HG02798 (cell line): ENCODE measurements around the gene PPARA.
"Not testable (repeated sequence)": the region's sequence is repeated elsewhere in the genome, so short reads cannot be mapped to it uniquely, and the experiment has no call there.

Source experiments
- ATAC-seq: cut with Tn5 transposase; IDR thresholded peaks from one replicate; pipeline ENCODE4 v1.9.1; 2021; ENCODE audit warnings: mild to moderate bottlenecking; ENCODE audit not compliant: unreplicated experiment, poor library complexity

PPARA gene

DNA sequence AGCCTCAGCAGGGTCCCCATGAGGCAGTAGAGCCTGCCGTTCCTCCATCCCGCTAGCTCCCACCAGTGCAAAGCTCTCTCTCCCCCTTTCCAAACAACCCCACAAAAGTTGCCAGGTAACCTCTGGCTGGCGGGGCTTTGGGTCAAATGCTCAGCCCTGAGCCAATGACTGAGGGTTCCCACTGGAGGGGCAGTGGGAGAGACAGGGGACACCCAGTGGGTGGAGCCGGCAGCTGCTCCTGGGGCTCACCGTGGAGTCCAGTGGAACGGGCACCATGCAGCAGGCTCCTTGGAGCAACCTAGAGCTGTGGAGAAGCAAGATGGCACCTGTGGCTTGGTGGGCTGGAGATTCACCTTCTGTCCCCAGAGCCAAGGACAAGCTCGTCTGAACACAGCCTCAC lies 25.0 kb upstream of the PPARA start:
- ATAC-seq: no peak

DNA sequence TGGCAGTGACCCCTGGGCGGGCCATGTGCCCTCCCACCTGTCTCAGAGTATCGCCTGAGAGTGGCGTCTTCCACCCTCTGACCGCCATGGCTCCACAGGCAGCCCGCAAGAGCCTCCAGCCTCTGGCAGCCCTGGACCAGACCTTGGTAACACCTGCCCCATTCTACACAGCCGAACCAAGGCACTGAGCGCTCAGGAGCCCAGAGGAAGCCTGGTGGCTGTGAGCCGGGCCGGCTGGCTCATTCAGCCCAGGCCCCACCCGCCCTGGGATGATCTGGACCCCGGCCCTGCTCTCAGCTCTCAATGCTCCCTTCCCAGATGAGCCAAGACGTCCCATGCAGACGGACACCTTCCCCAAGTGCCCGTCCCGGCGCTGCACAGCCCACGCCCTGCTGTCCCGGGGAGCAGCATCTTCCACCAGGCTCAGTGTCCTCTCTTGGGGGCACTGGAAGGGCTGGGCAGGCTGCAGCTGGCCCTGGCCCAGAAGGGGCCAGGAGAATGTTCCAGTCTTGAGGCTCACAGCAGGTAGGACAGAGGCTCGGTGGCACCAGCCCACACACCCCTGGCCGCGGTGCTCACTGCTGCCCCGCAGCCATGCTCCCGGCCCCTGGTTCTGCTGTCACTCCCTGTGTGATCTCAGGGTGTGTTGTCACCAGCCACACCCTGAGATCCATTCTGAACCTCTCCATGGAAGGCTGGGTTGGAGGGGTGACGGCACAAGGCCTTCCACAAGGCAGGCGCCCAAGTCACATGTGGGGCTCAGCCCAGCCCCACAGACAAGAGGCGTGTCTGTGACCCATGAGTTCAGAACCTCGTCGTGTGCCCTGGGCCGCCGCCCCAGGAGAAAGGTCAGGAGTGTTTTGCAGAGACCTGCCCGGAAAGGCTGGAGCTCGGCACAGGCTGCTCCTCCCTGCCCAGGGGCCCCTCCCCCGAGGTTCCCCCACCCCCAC lies 24.2 kb upstream of the PPARA start:
- no peak for ATAC-seq

DNA sequence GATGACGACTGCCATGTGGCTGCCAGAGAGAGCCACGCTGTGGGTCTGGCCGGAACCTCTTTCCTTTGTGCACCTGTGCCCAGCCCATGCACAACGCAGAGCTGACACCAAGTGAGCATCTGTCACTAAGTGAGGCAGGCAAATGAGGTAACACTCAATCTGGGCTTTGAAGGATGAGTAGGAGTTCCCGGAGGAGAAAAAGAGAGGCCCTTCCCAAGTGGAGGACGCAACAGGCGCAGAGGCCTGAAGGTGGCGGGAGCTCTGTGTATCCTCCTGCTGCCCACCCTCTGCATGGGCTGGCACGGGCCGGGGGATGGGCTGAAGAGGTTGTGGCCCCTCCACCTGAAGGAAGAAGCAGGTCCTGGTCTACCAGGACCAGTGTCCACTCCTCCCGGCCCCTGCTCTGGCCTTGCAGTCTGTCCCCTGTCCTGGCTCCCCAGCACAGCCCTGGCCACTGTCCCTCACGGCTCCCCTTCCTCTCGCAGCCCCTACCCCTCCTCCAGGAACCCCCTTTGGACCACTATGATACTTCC lies 23.4 kb upstream of the PPARA start:
- ATAC-seq: no peak

DNA sequence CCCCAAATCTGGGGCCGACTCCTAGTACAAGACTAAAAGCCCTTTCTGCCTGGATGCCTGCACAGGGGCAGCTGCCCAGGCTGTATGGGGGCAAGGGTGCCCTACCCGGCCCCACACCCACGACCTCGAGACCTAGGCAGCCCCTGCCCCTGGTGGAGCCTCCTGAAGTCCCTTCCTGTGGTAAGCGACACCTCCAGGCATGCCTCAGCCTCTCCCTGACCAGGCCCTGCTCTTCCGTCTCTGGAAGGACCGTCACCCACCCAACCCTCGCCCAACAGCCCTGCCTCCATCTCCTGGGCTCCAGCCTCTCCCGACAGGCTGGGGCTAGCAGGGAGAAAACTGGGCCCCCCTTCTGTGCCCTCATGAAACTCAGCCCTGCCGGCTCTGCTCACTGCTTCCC lies 22.8 kb upstream of the PPARA start:
- no peak for ATAC-seq

DNA sequence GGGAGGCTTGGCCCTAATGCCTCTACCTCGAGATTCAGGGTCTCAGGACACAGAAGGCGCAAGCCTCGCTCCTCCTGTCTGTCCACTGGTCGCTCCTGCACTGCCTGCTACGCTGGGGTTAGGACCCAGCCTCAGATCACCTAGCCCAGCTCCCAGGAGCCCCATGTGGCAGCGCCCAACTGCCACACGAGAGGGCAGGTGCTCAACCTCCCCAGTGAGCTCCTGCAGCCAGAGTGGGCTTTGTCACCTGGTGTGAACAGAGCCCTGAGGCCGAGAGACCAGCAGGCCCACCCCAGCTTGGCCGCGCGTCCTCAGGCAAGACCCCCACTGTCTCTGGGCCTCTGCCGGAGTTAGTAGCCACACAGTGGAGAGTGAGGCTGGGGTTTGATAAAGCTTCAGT lies 21.7 kb upstream of the PPARA start:
- no peak for ATAC-seq

DNA sequence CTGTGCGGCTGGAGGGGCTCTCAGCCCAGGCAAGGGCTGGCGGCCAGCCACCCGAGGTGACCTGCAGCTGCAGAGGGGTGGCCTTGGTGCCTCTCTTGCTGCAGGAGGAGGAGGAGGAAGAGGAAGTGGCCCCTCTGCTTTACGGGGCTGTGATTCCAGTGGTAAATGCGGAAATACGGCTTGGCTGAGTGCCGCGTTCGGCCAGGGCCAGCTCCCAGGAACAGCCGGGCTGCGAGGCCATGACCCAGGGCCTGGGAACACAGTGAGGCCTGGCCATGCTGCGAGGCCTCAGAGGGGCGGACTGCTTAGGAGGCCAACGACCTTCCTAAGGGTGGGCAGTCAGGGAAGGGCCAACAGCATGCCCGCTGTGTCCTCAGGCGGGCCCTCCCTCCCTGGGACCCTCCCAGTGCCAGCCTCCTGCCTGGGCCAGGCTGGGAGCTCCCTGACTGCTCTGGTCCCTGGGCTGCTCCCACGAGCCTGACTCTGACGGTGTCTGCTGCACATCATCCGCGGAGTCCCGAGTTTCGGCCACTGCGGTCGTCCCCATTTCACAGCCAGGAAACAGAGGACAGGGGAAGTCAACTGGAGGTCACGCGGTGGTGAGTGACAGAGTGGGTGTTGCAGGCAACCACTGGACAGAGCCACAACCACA lies 20.8 kb upstream of the PPARA start:
- ATAC-seq: no peak

DNA sequence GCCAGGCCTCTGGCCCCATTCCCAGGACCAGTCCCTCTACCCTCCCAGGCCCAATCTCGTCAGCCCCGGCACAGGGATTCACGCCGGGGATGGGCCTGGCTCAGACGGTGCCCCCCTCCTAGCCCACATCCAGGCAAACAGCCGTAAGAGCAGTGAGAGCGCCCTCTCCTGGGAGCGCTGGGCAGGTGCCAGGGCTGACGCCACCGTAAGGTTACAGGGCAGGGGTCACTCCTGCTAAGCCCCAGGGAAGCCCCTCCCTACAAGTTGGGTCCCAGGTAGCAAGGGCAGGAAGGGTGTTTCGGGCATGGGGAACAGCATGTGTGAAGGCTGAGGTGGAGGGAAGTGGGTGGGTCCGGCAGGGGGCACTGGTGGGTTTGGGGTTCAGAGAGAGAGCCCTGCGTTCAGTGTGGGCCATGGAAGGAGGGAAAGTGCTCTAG lies 19.2 kb upstream of the PPARA start:
- no peak for ATAC-seq

DNA sequence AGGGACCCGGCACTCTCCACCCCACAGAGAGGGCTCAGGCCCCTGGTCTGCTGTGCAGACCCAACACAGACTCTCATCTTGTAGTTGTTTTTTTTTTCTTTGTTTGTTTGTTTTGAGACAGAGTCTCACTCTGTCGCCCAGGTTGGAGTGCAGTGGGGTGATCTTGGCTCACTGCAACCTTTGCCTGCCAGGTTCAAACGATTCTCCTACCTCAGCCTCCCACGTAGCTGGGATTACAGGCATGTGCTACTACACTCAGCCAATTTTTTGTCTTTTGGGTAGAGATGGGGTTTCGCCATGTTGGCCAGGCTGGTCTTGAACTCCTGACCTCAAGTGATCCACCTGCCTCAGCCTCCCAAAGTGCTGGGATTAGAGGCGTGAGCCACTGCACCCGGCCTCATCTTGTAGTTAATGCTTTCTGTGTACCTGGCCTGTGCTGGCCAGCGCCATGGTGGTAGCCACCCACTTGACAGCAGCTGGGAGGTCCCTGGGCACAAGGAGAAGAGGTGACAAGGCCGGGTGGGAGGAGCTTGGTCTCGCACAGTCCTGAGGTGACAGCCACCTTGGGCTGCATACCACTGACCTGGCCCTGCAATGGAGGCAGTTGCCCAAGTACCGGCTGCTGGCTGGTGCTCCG lies 18.0 kb upstream of the PPARA start:
- not testable (repeated sequence) for ATAC-seq

DNA sequence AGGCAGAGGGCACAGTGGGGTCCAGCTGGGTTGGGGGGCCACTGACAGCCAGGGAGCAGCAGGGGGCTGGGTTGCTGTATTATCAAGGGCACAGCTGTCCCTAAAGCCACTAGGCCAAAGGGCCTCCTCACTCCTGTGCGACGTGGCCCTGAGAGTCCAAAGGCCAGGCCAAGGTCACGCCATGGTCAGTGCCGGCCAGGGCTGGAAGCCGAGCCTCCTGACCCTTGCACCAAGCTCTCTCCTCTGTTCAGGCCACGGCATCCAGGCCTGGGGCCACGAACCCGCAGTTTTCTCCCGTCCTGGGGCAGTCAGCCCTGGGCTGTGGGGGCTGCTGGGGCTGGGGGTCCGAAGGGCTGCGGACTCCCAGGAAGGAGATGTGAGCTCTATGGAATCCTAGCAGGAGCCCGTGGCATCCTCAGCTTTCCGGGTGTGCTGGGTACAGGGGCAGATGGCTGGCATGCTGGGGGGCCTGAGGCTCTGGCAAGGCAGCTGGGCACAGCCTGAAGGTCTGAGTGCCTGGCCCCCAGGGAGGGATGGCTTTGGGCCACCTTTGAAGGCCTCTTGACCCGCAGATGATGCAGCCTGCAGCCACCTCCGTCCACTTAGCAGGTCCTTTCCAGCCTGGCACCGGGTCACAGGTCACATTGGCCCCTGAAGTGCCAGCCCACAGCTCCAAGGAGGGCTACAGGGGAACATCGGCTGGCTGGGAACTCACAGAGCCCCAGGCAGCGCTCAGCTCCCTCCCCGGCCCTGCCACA lies 17.3 kb upstream of the PPARA start:
- no peak for ATAC-seq

DNA sequence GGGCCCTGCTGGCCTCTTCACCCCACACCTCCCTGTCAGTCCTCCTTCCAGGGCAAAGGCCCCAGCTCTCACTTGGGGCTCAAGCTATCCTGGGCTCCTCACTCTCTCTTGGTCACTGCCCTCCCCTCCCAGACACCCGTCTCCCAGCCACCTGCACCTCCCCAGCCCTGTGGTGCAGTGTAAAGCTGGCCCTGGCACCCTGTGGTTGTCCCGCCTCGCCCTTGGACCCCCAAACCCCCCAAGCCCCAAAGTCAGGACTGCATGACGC lies 16.8 kb upstream of the PPARA start:
- ATAC-seq: no peak

DNA sequence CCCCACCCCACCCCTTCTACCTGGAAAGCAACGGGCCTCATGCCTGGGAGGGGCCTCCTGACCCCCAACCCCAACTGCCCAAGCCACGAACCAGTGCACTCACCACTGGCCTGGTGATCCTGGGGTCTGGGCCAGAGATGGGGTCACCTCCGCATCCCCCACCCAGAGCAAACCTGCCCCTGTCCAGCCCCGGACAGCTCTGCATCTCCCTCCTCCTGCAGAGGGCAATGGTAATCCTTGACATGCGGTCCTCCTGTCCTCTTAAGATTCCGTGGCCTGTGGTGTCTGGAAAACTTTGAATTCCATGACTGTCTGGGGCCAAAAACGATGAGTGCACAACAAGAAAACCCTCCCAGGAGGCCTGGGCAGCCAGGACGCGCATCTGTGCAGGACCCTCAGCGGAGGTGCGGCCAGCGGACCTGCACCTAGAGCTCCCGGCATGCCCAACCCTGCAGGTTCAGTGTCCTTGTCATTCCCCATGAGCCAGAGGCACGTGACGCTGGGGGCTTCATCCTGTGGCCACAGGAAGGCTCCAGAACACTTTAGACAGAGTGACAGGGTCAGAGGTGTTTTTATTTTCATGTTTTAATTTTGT lies 16.1 kb upstream of the PPARA start:
- ATAC-seq: no peak

DNA sequence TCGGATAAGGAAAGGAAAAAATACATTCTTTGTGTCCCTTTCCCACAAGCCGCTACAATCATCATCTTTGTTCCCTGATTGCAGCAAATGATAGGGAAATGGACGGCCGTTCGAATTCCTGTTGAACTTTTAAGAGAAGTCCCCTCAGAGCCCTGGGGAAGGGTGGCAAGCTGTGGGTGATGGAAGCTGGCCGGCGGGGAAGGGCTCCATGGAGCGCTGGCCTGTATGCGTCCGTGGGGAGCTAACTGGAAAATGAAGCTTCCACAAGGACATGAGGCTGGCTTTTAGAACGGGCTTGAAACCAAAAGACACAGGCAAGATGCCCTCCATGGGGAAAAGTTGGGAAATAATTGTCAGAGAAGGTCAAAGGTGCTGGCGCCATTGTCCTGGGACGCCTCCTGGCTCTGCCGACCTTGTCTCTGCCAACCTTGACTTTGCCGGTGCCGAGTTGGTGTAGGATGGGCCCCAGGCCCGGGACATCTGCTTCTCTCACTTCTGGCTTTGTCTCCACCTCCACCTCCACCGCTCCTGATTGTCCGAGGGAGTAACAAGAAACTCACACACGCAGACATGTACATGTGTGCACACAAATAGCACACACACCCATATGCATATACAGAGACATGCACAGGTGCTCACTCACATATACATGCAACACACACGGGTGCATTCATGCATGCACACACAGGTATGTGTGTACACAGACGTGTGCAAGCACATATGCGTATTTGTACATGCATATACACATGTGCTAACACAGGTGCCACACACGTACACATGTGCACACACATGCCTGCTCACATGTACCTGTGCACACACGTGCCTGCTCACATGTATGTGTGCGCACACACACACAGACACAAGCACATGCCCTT lies 14.5 kb upstream of the PPARA start:
- no peak for ATAC-seq

DNA sequence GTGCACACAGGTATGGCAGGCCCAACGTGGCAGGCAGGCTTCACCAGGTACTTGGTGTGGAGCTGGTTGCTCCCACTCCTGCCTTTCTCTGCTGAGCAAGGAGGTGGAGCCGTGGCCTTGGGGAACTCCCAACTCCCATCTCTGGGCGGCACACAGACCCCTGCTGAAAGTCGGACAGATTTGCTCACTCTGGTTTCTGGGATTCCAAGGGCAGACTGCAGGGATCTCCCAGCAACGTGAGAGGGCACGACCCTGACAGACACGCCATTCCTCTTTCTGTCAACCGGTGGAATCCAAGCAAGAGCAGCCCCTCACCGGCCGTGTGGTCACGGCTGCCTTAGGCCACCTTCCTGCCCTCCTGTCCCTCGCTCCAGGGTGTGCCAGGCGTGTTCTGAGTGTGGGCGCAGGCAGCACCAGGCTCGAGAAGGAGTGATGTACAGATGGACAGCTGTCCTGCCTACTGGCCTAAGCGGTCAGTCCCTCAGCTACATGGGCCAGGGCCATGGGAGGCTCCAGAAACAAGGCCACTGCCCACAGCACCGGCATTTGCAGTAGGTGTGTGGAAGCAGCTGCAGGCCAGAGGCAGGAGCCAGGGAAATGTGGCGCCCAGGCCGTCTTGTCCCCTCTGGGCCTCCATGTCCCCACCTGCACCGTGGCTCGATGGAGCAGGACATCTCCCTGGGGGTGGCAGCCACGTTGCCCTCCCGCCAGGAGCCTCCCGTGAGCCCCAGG lies 13.7 kb upstream of the PPARA start:
- no peak for ATAC-seq

DNA sequence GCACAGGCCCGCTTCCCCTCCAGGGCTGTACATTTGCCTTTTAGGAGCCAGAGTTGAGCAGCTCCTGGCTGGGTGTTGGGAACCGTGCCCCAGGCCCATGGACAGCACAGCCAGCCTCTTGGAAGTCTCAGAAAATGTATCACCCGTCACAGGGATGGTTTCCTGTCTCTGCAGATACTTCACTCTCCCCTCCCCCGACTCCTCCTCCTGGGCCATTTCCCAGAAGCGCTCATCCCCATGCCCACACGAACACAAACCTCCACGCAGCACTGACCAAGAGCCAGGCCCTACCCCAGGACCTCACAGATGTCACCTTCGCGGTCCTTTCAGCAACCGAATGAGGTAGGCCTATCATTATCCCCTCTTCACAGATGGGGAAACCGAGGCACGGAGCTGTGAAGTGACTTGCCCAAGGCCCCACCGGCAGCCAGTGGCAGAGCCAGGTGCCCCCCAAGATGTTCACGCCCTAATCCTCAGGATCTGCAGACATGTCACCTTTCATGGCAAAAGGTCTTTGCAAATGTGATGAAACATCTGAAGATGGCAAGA lies 13.0 kb upstream of the PPARA start:
- no peak for ATAC-seq

DNA sequence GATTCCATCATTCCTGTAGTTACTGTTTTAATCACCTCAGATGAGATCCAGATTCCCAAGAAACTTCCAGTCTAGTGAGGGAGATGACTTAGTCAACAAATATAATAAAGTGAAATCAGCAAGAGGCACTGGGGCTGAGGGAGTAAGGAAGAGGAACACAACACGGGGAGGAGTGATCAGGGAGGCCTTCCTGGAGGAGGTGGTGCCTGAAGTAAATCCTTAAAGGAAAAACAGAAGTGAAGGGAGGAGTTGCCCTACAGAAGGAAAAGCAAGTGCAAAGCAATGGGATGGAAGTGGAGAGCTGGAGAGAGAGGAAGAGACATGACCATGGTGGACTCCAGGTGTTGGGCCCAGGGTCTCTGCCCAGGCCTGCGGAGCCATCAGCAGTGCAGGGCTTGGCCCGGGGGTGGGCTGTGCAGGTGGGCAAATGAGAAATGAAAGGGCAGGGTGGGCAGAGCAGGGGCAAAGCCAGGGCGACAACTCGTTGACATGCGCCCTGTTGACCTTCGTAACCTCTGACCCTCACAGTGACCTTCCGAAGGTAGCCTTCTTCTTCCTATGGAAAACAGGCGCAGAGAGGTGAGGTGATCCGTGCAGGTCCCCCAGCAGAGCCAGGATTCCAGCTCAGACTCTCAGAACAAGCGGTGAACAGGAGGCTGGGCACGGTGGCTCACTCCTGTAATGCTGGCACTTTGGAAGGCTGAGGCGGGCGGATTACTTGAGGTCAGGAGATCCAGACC lies 12.1 kb upstream of the PPARA start:
- ATAC-seq: no peak

DNA sequence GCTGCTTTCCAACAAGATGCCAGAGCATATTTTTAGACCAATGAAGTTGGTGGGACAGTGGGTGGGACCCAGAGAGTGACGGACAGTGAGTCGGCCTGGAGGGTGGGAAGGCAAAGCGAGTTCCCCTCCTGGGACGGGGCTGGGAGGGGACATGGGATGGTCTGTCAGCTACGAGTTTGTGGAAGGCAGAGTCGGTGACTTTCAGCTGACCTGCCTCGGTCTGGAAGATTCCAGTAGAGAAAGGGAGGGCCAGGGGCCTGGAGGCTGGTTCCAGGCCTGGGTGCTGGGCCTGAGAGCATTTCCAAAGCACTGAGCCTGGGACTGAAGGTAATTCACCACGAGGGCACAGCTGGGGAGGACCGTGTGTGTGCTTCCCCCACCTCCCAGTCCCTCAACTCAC lies 10.9 kb upstream of the PPARA start:
- not testable (repeated sequence) for ATAC-seq

DNA sequence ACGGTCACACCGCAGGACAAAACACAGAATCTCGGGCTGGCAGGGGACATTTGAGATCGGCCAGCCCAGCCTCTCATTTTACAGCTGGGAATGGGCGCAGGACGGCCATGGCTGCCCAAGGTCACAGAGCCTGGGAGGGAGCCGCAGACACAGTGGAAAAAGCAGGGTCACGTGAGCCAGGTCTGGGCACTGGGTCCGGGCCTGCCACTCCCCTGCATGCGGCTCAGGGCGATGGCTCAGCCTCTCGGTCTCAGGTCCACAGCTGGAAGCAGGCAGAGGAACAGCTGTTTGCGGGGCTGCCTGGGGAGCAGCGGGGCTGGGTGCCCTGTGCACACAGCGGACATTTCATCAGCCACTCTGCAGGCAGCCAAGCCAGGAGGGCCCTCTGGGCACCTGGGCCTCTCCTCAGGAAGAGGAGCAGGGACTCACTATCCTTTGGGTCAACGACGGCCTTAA lies 10.4 kb upstream of the PPARA start:
- no peak for ATAC-seq
